Keratinocyte (primary cell): ENCODE results near the gene FTO. TPM values are rescaled to one million over a fixed set of nuclear protein-coding genes. Genes with fewer than 3 reads are reported as not detected.

Experiments
- DNase-seq: peaks from one replicate; pipeline ENCODE4 v3.0.0-alpha.2; 2011; ENCODE audit warnings: low read depth, missing footprints, low spot score
- FAIRE-seq: peaks from 2 replicates; lab custom pipeline; 2011; peaks lifted over from hg19 to GRCh38; lab: Jason Lieb, UNC
- H2AFZ ChIP-seq: 2 replicates; pipeline ENCODE4 v1.6.0; 2012; ENCODE audit warnings: low read length, control low read depth, inconsistent platforms; ENCODE audit not compliant: control insufficient read depth
- H3K27ac ChIP-seq: 2 replicates; pipeline ENCODE4 v1.5.1; 2011; ENCODE audit warnings: low read length; ENCODE audit not compliant: control insufficient read depth, insufficient read depth
- H3K27me3 ChIP-seq: 3 replicates; pipeline ENCODE4 v1.6.0; 2011; ENCODE audit warnings: low read length; ENCODE audit not compliant: control insufficient read depth, insufficient read depth; ENCODE audit errors: extremely low read depth
- H3K36me3 ChIP-seq, 2 experiments: 2 replicates in 1 of 2; 3 replicates in 1 of 2; pipeline ENCODE4 v1.5.1; 2011; ENCODE audit warnings: low read length in 2 of 2, mild to moderate bottlenecking in 1 of 2; ENCODE audit not compliant: control insufficient read depth in 2 of 2, insufficient read depth in 2 of 2; ENCODE audit errors: extremely low read depth in 1 of 2
- H3K4me1 ChIP-seq: 3 replicates; pipeline ENCODE4 v1.5.1; 2011; ENCODE audit warnings: low read length; ENCODE audit not compliant: control insufficient read depth, insufficient read depth; ENCODE audit errors: extremely low read depth
- H3K4me2 ChIP-seq: 3 replicates; pipeline ENCODE4 v1.6.0; 2011; ENCODE audit warnings: low read depth, low read length; ENCODE audit not compliant: control insufficient read depth, insufficient read depth; ENCODE audit errors: extremely low read depth
- H3K4me3 ChIP-seq, 3 experiments: fragments of 200-600 bp in 1 of 3; sonication (generic) in 1 of 3; 2 replicates in 2 of 3; 3 replicates in 1 of 3; pipeline ENCODE4 v1.5.1; 2011 to 2016; ENCODE audit warnings: low read length in 3 of 3, mild to moderate bottlenecking in 3 of 3, control low read depth in 2 of 3, inconsistent platforms in 1 of 3, low read depth in 1 of 3, mixed read lengths in 1 of 3, mixed run types in 1 of 3, moderate library complexity in 1 of 3; ENCODE audit not compliant: control insufficient read depth in 2 of 3, insufficient read depth in 2 of 3; ENCODE audit errors: extremely low read depth in 1 of 3
- H3K79me2 ChIP-seq: 2 replicates; pipeline ENCODE4 v1.6.0; 2012; ENCODE audit warnings: low read length; ENCODE audit not compliant: control insufficient read depth, insufficient read depth
- H3K9ac ChIP-seq: 3 replicates; pipeline ENCODE4 v1.6.0; 2011; ENCODE audit warnings: low read length; ENCODE audit not compliant: control insufficient read depth, insufficient read depth; ENCODE audit errors: extremely low read depth
- H3K9me1 ChIP-seq: 3 replicates; pipeline ENCODE4 v1.6.0; 2011; ENCODE audit warnings: low read length; ENCODE audit not compliant: control insufficient read depth, insufficient read depth; ENCODE audit errors: extremely low read depth
- H3K9me3 ChIP-seq: 2 replicates; pipeline ENCODE4 v1.5.1; 2012; ENCODE audit warnings: low read depth, low read length; ENCODE audit not compliant: control insufficient read depth
- H4K20me1 ChIP-seq: 3 replicates; pipeline ENCODE4 v1.6.0; 2011; ENCODE audit warnings: low read length; ENCODE audit not compliant: control insufficient read depth, insufficient read depth; ENCODE audit errors: extremely low read depth
- EZH2 ChIP-seq: IDR thresholded peaks from one replicate; pipeline ENCODE4 v1.6.1; 2012; ENCODE audit warnings: inconsistent platforms, mild to moderate bottlenecking, low read length, moderate library complexity
- dilution Hi-C: fragments of 300-500 bp; cut with MboI; formaldehyde crosslinking; loops from one replicate; pipeline ENCODE4 v1.7.0; 2020; ENCODE audit warnings: low sequenced_read_pairs; ENCODE audit not compliant: extremely low pct_ligation_motif_present
- polyA plus RNA-seq, 5 experiments: library from polyadenylated mRNA; depleted of rRNA in 3 of 5; stranded (reverse) in 3 of 5; stranded (forward) in 1 of 5; unstranded in 1 of 5; fragments of >200 nt; gene quantifications; 1 replicate in 1 of 5; 2 replicates in 3 of 5; 3 replicates in 1 of 5; pipeline versions ENCODE4 v1.2.1 to v1.2.3, GENCODE V29; 2011 to 2012; ENCODE audit warnings: missing spikeins in 2 of 5, low read depth in 1 of 5, low replicate concordance in 1 of 5
- TF ChIP-seq, protein P1 (sequence below), 3 experiments: IDR thresholded peaks in 1 of 3; conservative IDR thresholded peaks in 1 of 3; optimal IDR thresholded peaks in 1 of 3; 2 replicates in 2 of 3; 3 replicates in 1 of 3; pipeline versions ENCODE3 to v1.5.1; 2011; ENCODE audit warnings: low read length in 3 of 3, mild to moderate bottlenecking in 3 of 3, moderate library complexity in 2 of 3, control low read depth in 1 of 3, inconsistent platforms in 1 of 3; ENCODE audit not compliant: insufficient read depth in 2 of 3; ENCODE audit errors: extremely low read depth in 1 of 3

The FTO gene
- polyA plus RNA-seq, 1 donor (not counting 4 experiments of a cell fraction or from before 2014, with no cell fraction given) = 56.4 TPM

DNA sequence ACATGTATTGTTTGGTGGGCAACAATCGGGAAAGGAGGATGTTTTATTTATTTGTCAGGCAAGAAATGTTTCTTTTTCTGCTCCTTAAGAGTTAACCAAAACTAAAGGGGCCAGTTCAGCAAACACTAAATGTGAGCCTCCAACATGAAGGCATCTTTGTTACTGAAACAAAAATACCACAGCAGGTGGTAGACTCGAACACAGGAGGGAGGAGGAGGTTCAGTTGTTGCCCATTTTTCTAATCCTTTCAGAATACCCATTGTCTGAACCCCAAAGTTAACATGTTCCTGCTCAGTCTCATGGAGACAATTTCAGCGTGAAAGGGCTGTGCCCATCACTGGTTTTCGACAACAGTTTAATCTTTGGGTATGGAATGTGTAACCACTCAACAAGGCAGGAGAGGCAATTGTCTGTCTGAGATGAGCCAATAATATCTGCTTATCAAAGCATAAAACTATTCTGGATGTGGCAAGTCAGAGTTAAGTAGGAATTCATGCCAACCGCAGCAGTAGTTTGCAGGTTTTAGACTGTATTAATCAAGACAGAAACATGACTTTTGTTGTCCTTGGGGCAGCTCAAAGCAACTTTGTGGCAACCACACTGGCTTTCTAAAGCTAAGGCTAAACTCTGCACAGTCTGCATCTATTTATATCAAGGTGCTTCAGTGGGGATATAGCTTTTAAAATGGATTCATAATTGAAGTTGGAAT is 211.7 kb downstream of the FTO start:
- dilution Hi-C loops = no loop called here
- no peaks in the 10 kb centered on the region for H3K79me2 ChIP-seq
- H3K27ac ChIP-seq = no peak overlapping the region
- H3K9ac ChIP-seq = no peak overlapping the region
- no peak overlapping the region for H3K4me2 ChIP-seq
- DNase-seq (no peak), FAIRE-seq (no peak)
- no peaks in the 10 kb centered on the region for H4K20me1 ChIP-seq
- no peak overlapping the region for H3K4me3 ChIP-seq
- H3K9me1 ChIP-seq = no peaks in the 10 kb centered on the region
- H2AFZ ChIP-seq = no peak overlapping the region
- peaks cover 17% of the 10 kb centered on the region for H3K4me1 ChIP-seq
- H3K36me3 ChIP-seq = no peaks in the 10 kb centered on the region
- TF ChIP-seq, protein P1, sequence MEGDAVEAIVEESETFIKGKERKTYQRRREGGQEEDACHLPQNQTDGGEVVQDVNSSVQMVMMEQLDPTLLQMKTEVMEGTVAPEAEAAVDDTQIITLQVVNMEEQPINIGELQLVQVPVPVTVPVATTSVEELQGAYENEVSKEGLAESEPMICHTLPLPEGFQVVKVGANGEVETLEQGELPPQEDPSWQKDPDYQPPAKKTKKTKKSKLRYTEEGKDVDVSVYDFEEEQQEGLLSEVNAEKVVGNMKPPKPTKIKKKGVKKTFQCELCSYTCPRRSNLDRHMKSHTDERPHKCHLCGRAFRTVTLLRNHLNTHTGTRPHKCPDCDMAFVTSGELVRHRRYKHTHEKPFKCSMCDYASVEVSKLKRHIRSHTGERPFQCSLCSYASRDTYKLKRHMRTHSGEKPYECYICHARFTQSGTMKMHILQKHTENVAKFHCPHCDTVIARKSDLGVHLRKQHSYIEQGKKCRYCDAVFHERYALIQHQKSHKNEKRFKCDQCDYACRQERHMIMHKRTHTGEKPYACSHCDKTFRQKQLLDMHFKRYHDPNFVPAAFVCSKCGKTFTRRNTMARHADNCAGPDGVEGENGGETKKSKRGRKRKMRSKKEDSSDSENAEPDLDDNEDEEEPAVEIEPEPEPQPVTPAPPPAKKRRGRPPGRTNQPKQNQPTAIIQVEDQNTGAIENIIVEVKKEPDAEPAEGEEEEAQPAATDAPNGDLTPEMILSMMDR (optimal IDR thresholded peaks at IDR 0.05 in 1 of 3, IDR thresholded peaks at IDR 0.05 in 1 of 3, conservative IDR thresholded peaks at IDR 0.05 in 1 of 3; ENCODE audit: extremely low read depth in 1 of 3, insufficient read depth in 2 of 3, low read length in 3 of 3) = no peak
- TF ChIP-seq EZH2 = no peak
- H3K9me3 ChIP-seq = no peaks in the 10 kb centered on the region
- no peaks in the 10 kb centered on the region for H3K27me3 ChIP-seq

DNA sequence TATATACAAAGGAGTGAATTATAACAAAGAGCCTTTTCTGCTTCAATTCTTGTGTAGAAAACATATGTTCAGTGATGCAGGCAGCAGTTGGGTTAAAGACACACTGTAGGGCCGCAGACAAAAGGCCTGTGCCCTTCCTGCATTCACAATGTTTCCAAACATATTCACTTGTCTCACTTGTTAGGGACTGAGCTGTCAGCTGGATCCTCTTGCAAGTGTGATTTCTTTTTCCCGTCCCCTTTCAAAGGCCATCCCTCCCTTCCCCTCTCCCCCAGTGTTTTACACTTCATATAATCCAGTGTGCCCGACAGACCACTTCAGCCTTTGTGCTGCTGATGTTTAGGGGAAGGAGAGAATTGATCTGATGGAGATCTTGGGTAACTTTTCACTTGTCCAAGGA is 217.0 kb downstream of the FTO start:
- no peaks in the 10 kb centered on the region for H3K4me1 ChIP-seq
- no peaks in the 10 kb centered on the region for H3K9me3 ChIP-seq
- no peak for TF ChIP-seq EZH2
- TF ChIP-seq, protein P1 (optimal IDR thresholded peaks at IDR 0.05 in 1 of 3, IDR thresholded peaks at IDR 0.05 in 1 of 3, conservative IDR thresholded peaks at IDR 0.05 in 1 of 3; ENCODE audit: extremely low read depth in 1 of 3, insufficient read depth in 2 of 3, low read length in 3 of 3) = no peak
- FAIRE-seq = no peak
- no peaks in the 10 kb centered on the region for H3K79me2 ChIP-seq
- H4K20me1 ChIP-seq = no peaks in the 10 kb centered on the region
- no peak overlapping the region for H3K4me3 ChIP-seq
- H2AFZ ChIP-seq = no peak overlapping the region
- dilution Hi-C loops = no loop called here
- H3K27ac ChIP-seq = no peak overlapping the region
- H3K27me3 ChIP-seq = no peaks in the 10 kb centered on the region
- H3K36me3 ChIP-seq = no peaks in the 10 kb centered on the region
- H3K9me1 ChIP-seq = no peaks in the 10 kb centered on the region
- H3K4me2 ChIP-seq = no peak overlapping the region
- H3K9ac ChIP-seq = no peak overlapping the region
- DNase-seq = no peak
